HUES6 (cell line): ENCODE results near the gene RANBP17.
A peak's percentile ranks its signal among the peaks of the same experiment; 100 is the strongest.

Experiments used
- H3K27ac ChIP-seq: 2 replicates; pipeline ENCODE4 v1.7.0; 2013; ENCODE audit warnings: low read depth, mild to moderate bottlenecking, low read length, inconsistent platforms
- H3K27me3 ChIP-seq: 2 replicates; pipeline ENCODE4 v1.6.1; 2013; ENCODE audit warnings: low read length; ENCODE audit not compliant: control insufficient read depth, insufficient read depth
- H3K36me3 ChIP-seq: 2 replicates; pipeline ENCODE4 v1.6.1; 2013; ENCODE audit warnings: low read length; ENCODE audit not compliant: control insufficient read depth, insufficient read depth
- H3K4me1 ChIP-seq: 2 replicates; pipeline ENCODE4 v1.6.1; 2013; ENCODE audit warnings: low read length; ENCODE audit not compliant: control insufficient read depth, insufficient read depth
- H3K4me3 ChIP-seq: 2 replicates; pipeline ENCODE4 v1.5.1; 2013; ENCODE audit warnings: low read depth, low read length
- H3K9ac ChIP-seq: one replicate; pipeline ENCODE4 v1.6.1; 2013; ENCODE audit warnings: mild to moderate bottlenecking, low read length
- H3K9me3 ChIP-seq: 2 replicates; pipeline ENCODE4 v1.6.1; 2013; ENCODE audit warnings: low read depth, low read length; ENCODE audit not compliant: control insufficient read depth, insufficient read depth

RANBP17 gene

GRCh38 chr5:171315925-171316257 is 454.1 kb downstream of the RANBP17 start:
- H3K27me3 ChIP-seq, result peaks cover 100% of the 10 kb centered on the region
- no peak overlapping the region for H3K27ac ChIP-seq
- H3K4me3 ChIP-seq, result 0 out of 2 replicates have a peak overlapping the region, but pooled peaks have one; percentile 18

GRCh38 chr5:171316258-171317121 is 454.7 kb downstream of the RANBP17 start:
- H3K27me3 ChIP-seq, result peaks cover 100% of the 10 kb centered on the region
- H3K9me3 ChIP-seq, result no peaks in the 10 kb centered on the region
- H3K27ac ChIP-seq, result no peak overlapping the region
- H3K9ac ChIP-seq, result no peak overlapping the region
- no peaks in the 10 kb centered on the region for H3K36me3 ChIP-seq
- peak overlapping the region; percentile 25 for H3K4me3 ChIP-seq
- H3K4me1 ChIP-seq, result peaks cover 30% of the 10 kb centered on the region

More at GRCh38 chr5:171315925-171316257, 454.1 kb downstream of the RANBP17 start:
- H3K9ac ChIP-seq, result no peak overlapping the region
- no peaks in the 10 kb centered on the region for H3K36me3 ChIP-seq
- H3K4me1 ChIP-seq, result peaks cover 34% of the 10 kb centered on the region
- no peaks in the 10 kb centered on the region for H3K9me3 ChIP-seq

GRCh38 chr5:171317230-171317629 is 455.4 kb downstream of the RANBP17 start:
- no peaks in the 10 kb centered on the region for H3K36me3 ChIP-seq
- no peaks in the 10 kb centered on the region for H3K9me3 ChIP-seq
- H3K27me3 ChIP-seq, result peaks cover 100% of the 10 kb centered on the region
- no peak overlapping the region for H3K9ac ChIP-seq
- peaks cover 28% of the 10 kb centered on the region for H3K4me1 ChIP-seq
- no peak overlapping the region for H3K27ac ChIP-seq
- no peak overlapping the region for H3K4me3 ChIP-seq

GRCh38 chr5:171318026-171318425 is 456.2 kb downstream of the RANBP17 start:
- Histone ChIP-seq H3K36me3 (no peaks in the 10 kb centered on the region), H3K27me3 (peaks cover 100% of the 10 kb centered on the region), H3K4me1 (peaks cover 24% of the 10 kb centered on the region), H3K9ac (no peak overlapping the region), H3K4me3 (no peak overlapping the region), H3K27ac (no peak overlapping the region), H3K9me3 (no peaks in the 10 kb centered on the region)

- Histone ChIP-seq H3K4me1 (peaks cover 8% of the 10 kb centered on the region), H3K27me3 (peaks cover 99% of the 10 kb centered on the region), H3K4me3 (no peak overlapping the region), H3K9ac (no peak overlapping the region), H3K36me3 (no peaks in the 10 kb centered on the region), H3K9me3 (no peaks in the 10 kb centered on the region), H3K27ac (no peak overlapping the region)
Measured at GRCh38 chr5:171321447-171321846, 459.6 kb downstream of the RANBP17 start.

- H3K9me3 ChIP-seq, result no peaks in the 10 kb centered on the region
- H3K27me3 ChIP-seq, result peaks cover 99% of the 10 kb centered on the region
- no peak overlapping the region for H3K27ac ChIP-seq
- no peak overlapping the region for H3K9ac ChIP-seq
- no peak overlapping the region for H3K4me3 ChIP-seq
- peaks cover 4% of the 10 kb centered on the region for H3K4me1 ChIP-seq
- no peaks in the 10 kb centered on the region for H3K36me3 ChIP-seq
Measured at GRCh38 chr5:171322527-171322926, 460.7 kb downstream of the RANBP17 start.

- Histone ChIP-seq H3K4me3 (no peak overlapping the region), H3K9me3 (no peaks in the 10 kb centered on the region), H3K4me1 (no peaks in the 10 kb centered on the region), H3K9ac (no peak overlapping the region), H3K27ac (no peak overlapping the region), H3K27me3 (peaks cover 99% of the 10 kb centered on the region), H3K36me3 (no peaks in the 10 kb centered on the region)
Measured at GRCh38 chr5:171323007-171323406, 461.2 kb downstream of the RANBP17 start.

- H3K9ac ChIP-seq, result no peak overlapping the region
- peaks cover 99% of the 10 kb centered on the region for H3K27me3 ChIP-seq
- no peaks in the 10 kb centered on the region for H3K4me1 ChIP-seq
- no peaks in the 10 kb centered on the region for H3K36me3 ChIP-seq
- no peak overlapping the region for H3K27ac ChIP-seq
- no peak overlapping the region for H3K4me3 ChIP-seq
- H3K9me3 ChIP-seq, result no peaks in the 10 kb centered on the region
Measured at GRCh38 chr5:171323806-171324632, 462.2 kb downstream of the RANBP17 start.

GRCh38 chr5:171330021-171330420 is 468.2 kb downstream of the RANBP17 start:
- H3K27me3 ChIP-seq, result peaks cover 86% of the 10 kb centered on the region
- no peaks in the 10 kb centered on the region for H3K36me3 ChIP-seq
- no peak overlapping the region for H3K27ac ChIP-seq
- no peak overlapping the region for H3K4me3 ChIP-seq
- no peaks in the 10 kb centered on the region for H3K4me1 ChIP-seq
- H3K9me3 ChIP-seq, result no peaks in the 10 kb centered on the region
- no peak overlapping the region for H3K9ac ChIP-seq

GRCh38 chr5:171335616-171336015 is 473.8 kb downstream of the RANBP17 start:
- H3K27me3 ChIP-seq, result peaks cover 66% of the 10 kb centered on the region
- no peak overlapping the region for H3K9ac ChIP-seq
- H3K27ac ChIP-seq, result no peak overlapping the region
- H3K4me1 ChIP-seq, result no peaks in the 10 kb centered on the region; the same call in 1 of the 2 replicates
- no peaks in the 10 kb centered on the region for H3K9me3 ChIP-seq
- H3K36me3 ChIP-seq, result no peaks in the 10 kb centered on the region
- no peak overlapping the region for H3K4me3 ChIP-seq
